ENCODE results near the gene ADGRG1.

Gene ADGRG1

GRCh38 chr16:57610611-57611010, 17.8 kb upstream of the ADGRG1 start:
- no peak for DNase-seq (ENCODE audit: low read depth)
- no peak overlapping the region for H3K4me3 ChIP-seq (ENCODE audit: low read depth, low read length)
- in situ Hi-C loops (cut with HindIII; ENCODE audit: low sequenced_read_pairs): no loop called here
- TF ChIP-seq CTCF (IDR thresholded peaks at IDR 0.05; ENCODE audit: low read depth, low read length, missing control alignments): no peak

GRCh38 chr16:57611181-57611580, 17.2 kb upstream of the ADGRG1 start:
- DNase-seq (ENCODE audit: low read depth): no peak
- H3K4me3 ChIP-seq (ENCODE audit: low read depth, low read length): no peak overlapping the region
- TF ChIP-seq CTCF (IDR thresholded peaks at IDR 0.05; ENCODE audit: low read depth, low read length, missing control alignments): no peak
- in situ Hi-C loops (cut with HindIII; ENCODE audit: low sequenced_read_pairs): no loop called here

GRCh38 chr16:57611706-57612105, 16.7 kb upstream of the ADGRG1 start:
- H3K4me3 ChIP-seq (ENCODE audit: low read depth, low read length): no peak overlapping the region
- no peak for TF ChIP-seq CTCF (IDR thresholded peaks at IDR 0.05; ENCODE audit: low read depth, low read length, missing control alignments)
- in situ Hi-C loops (cut with HindIII; ENCODE audit: low sequenced_read_pairs): no loop called here
- no peak for DNase-seq (ENCODE audit: low read depth)

GRCh38 chr16:57612494-57612893, 15.9 kb upstream of the ADGRG1 start:
- H3K4me3 ChIP-seq (ENCODE audit: low read depth, low read length): no peak overlapping the region
- DNase-seq (ENCODE audit: low read depth): no peak
- in situ Hi-C loops (cut with HindIII; ENCODE audit: low sequenced_read_pairs): no loop called here

GRCh38 chr16:57613514-57613913, 14.9 kb upstream of the ADGRG1 start:
- in situ Hi-C loops (cut with HindIII; ENCODE audit: low sequenced_read_pairs): no loop called here
- TF ChIP-seq CTCF (IDR thresholded peaks at IDR 0.05; ENCODE audit: low read depth, low read length, missing control alignments): no peak
- no peak overlapping the region for H3K4me3 ChIP-seq (ENCODE audit: low read depth, low read length)
- DNase-seq (ENCODE audit: low read depth): no peak

More at GRCh38 chr16:57612494-57612893, 15.9 kb upstream of the ADGRG1 start:
- TF ChIP-seq CTCF (IDR thresholded peaks at IDR 0.05; ENCODE audit: low read depth, low read length, missing control alignments): no peak

- no peak for DNase-seq (ENCODE audit: low read depth)
- in situ Hi-C loops (cut with HindIII; ENCODE audit: low sequenced_read_pairs): no loop called here
- no peak for TF ChIP-seq CTCF (IDR thresholded peaks at IDR 0.05; ENCODE audit: low read depth, low read length, missing control alignments)
- no peak overlapping the region for H3K4me3 ChIP-seq (ENCODE audit: low read depth, low read length)
Measured at GRCh38 chr16:57614536-57614935, 13.9 kb upstream of the ADGRG1 start.

- no peak for TF ChIP-seq CTCF (IDR thresholded peaks at IDR 0.05; ENCODE audit: low read depth, low read length, missing control alignments)
- H3K4me3 ChIP-seq (ENCODE audit: low read depth, low read length): no peak overlapping the region
- no peak for DNase-seq (ENCODE audit: low read depth)
- in situ Hi-C loops (cut with HindIII; ENCODE audit: low sequenced_read_pairs): no loop called here
Measured at GRCh38 chr16:57614944-57615343, 13.5 kb upstream of the ADGRG1 start.
